HG03108 (cell line): ENCODE measurements around the gene HYAL2.

Experiments
- ATAC-seq: cut with Tn5 transposase; IDR thresholded peaks from one replicate; pipeline ENCODE4 v1.9.1; 2021; ENCODE audit warnings: moderate library complexity; ENCODE audit not compliant: unreplicated experiment

HYAL2 gene, protein sequence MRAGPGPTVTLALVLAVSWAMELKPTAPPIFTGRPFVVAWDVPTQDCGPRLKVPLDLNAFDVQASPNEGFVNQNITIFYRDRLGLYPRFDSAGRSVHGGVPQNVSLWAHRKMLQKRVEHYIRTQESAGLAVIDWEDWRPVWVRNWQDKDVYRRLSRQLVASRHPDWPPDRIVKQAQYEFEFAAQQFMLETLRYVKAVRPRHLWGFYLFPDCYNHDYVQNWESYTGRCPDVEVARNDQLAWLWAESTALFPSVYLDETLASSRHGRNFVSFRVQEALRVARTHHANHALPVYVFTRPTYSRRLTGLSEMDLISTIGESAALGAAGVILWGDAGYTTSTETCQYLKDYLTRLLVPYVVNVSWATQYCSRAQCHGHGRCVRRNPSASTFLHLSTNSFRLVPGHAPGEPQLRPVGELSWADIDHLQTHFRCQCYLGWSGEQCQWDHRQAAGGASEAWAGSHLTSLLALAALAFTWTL

DNA sequence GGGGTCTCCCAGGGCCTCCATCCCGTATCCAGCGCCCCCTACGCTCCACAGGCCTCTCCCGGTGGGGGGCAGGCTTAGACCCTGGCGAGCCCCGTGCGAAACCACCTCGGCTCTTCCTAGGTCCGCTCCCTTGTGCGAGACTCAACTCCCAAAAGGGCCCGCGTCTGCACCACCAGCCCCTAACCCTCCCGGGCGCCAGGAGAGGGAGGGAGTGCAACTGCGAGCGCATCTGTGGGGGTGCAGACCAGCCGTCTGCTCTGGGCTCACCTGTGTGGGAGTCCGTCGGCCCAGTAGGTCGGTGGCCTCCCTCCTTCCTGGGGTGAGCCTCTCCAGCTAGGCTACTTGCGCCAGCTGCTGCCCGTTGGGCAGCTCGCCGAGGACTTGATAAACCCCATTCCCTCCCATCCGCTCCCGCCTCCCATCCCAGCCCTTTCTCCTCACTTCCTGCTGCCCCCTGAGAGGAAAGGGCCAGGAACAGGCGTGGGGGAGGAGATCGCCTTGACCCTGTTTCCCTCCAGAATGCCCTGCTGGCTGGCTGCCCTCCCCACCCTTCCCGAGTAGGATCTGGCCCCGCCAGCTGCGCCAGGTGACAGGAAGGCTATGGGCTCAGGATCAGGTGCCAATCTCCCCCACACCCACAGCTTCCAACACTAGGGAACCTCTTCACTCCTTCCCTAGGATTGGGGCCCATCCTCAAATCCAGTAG, at the start of gene HYAL2:
TSS of gene HYAL2 (minus strand) at position 360 of the 706 bp plus-strand sequence. CDS start 2,256 bp downstream, outside the sequence.
- ATAC-seq, result no peak

DNA sequence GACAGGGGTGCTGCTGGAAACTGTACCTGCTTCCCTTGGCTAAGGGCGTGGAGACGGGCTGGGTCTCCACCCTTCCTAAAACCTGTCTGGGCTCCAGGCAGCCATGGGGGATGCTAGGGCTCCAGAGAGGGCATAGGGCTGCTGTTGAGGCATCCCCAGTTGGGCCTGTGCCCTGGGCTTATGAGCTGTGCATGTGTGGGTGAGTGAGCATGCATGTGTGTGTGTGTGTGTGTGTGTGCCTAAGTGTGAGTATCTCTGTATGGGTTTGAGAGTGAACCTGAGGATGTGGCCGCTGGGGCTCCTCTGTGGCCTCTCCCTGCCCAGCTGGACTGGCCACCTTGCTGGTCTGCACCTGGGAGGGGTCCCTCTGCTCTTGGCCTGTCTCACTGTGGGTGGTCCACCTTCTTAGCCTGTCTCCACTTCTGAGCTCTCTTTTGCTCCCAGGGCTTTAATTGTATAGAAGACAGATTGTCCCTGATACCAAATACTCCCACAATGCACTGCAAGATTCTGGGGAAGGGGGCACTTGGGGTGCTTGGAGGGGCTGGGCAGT, 48.7 kb upstream of the HYAL2 start:
- no peak for ATAC-seq

DNA sequence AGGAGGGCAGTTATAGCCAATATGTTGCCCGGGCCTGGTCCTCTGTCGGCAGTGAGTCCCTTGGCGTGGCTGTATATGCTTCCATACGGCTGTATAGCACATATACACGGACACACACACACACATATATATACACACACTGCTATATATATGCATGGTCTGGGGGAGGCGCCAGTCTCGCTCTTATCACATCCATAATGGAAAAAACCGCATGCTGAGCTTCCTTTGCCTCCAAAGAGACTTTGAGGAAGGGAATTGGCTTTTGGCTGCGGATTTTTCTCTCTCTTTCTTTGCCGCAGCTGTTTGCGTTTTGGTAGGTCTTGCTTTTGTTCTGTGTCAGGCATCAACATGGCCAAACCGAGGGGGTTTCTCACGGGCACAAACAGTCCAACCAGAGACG, 48.0 kb upstream of the HYAL2 start:
- no peak for ATAC-seq

DNA sequence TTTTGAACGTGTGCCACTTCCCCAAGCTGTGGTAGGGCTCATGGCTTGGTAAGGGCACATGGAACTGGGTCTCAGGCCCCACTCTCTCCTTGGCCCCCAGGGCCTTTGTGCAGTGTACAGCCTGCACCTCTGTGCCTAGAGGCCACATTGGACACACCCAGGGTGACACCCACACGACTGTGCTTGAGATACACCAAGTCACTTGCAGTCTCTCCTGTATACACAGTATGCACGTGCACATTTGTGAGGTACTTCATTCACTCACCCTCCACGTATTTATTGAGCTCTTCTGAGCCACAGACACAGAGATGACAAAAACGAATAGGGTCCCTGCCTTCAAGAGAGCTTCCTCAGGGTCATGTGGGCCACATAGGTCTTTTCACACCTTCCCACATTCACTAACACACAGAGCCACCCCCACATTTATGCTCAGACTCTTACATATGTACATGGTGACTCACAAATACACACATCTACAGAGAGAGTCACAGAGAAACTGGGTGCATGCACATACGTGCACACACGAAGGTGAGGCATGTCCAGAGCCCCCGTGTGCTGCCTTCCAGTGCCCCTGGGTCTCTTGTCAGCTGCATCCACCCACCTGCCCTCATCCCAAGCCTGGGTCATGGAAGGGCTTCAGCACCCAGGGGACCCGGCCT, 46.6 kb upstream of the HYAL2 start:
- no peak for ATAC-seq

DNA sequence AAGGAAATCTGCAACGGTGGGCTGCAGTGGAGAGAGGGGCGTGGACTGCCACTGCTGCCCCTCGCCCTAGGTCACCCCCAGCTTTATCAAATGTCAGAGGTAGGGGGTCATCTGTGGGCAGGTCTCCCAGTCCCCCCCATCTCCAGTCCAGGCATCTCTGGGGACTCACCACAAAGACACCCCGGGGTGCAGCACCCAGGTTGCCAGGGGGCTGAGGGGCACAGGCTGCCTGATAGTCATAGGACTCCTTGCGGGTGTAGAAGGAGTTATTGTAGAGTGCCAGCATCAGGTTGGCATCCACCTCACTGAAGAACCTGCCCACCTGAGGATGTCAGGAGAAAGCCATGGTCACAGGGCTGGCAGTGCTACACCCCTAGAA, 43.3 kb upstream of the HYAL2 start:
- no peak for ATAC-seq

DNA sequence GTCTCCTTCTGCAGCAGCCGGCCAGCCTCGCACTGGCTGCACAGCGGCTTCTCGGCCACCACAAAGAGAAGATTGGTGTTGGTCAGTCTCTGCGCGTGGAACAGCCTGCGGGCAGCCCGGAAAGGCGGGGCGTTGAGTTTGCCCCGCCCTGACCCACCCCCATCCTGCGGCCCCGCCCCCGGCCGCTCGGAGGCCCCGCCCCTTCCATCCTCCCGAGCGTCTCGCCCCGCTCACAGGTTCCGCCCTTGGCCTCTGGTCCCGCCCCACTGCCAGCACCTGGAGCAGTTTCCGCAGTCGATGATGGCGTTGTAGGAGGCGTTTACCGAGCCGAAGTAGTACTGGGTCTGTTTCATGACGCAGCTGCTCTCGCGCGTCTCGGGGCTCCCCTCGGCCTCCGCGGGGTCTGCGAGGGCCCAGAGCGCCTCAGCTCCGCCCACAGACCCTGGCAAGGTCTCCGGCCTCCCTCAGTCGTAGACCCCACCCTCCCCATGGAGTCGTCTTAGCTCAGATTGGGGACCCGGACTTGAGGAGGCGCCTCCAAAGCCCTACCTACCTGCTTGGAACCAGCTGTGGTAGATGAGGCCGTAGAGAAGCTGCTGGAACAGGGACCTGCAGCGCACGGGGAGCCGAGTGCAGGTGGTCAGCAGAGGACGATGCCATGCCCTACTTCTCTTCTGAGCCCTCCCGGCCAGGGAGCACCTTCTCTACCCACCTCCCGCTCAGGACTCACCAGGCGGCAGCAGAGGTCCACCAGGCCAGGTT, 42.7 kb upstream of the HYAL2 start:
- peak; percentile 85 for ATAC-seq

DNA sequence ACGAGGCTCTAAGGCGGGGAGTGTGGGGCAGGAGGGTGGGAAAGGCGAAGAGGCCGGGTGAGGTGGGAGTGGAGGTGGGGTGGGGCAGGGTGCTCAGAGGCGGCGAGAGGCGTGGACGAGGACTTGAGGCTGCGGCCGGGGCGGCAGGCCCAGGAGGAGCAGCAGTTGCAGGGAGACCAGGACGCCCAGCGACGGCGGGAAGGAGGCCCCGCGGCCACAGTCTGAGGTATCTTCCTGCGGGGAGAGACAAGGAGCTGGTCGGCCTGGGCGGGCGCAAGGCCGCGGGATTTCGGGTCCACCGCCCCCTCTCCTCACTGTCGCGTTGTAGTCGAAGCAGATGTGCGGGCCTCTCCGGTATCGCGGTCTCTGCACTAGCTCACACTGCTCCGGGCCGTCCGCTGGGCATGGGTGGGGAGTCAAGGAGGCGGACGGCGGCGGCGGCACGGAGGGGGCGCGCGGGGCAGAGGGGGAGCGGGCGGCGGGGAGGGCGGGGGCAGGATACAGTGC, 42.1 kb upstream of the HYAL2 start:
- ATAC-seq, result peak; percentile 5

DNA sequence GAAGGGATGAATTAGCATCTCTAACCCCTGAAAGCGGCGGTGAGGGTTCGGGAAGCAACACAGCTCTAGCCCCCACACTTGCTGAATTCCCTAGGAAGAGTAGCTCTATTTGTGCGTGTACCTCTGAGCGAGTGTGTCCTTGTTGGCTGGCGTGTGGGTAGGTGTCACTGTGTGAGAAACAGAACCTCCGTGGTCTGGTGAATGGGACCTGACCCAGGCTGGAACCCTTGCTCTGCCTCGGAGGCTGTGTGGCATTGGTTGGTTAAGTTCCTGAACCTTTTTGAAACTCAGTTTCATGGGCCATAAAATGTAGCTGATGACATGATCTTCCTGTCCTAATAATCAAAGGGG, 37.2 kb upstream of the HYAL2 start:
- no peak for ATAC-seq

DNA sequence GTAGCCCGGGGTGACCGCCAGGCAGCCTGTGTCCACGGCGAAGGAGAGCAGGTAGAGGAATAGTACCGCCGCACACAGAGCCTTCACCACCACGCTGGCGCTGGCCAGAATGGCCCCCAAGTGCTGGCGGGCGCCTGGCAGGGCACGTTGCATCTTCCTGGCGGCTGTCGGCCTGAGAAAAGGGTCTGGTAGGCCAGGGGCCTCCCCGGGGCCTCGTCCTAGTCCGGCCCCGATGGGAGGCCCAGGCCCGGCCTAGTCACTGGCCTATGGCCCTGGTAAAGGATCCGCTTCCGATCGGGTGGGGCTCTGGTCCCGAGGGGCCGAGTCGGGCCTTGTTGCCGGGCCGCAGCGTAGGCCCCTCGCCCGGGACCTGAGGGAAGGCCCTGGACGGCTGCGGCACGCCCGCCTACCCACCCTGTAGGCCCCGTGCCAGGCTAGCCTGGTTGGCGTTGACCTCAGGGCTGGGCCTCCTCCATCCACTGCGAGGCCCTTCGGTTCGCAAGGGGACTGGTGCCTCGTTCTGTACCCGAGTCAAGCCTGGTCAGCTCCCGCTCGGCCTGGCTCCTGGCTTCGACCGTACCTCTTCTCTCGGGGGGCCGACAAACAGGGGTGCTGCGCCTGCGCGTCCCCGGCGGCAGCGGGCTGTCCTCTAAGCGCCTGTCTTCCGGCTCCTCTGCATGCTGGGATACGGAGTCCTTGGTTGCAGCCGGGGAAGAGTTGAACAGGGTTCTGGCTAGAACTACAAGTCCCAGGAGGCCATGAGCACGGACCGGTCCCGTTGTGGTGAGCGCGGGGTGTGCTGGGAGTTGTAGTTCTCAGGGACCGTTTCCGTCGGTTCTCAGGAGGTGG, 36.6 kb upstream of the HYAL2 start, which contains the start of gene TMEM115:
TSS of gene TMEM115 (minus strand) at position 611 of the 849 bp plus-strand sequence. CDS start at position 153, 458 bp downstream.
- ATAC-seq, result peak; percentile 97

DNA sequence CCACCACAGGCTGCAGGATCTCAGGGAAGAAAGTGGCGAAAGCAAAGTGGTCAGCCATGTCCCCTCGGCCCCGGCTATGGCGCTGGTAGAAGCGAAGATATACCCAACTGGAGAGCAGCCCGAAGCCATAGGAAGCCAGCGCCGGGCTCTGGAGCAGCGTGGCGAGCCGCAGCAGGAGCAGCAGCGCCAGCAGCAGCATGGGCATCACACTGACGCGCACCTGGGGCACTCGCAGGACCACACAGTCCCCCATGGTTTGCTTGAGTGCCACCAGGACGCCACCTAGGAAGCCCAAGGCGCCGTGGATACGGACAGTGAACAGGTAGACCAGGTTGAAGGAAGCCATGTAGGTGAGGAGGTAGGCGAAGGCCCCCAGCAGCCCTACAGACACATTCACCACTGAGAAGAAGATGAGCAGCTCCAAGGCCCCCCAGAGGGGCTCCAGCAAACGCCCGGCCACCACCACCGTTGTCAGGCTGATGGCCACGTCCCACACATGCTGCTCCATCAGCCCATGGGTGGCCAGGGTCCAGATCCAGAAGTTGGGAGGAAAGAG, 35.9 kb upstream of the HYAL2 start:
- ATAC-seq, result no peak

DNA sequence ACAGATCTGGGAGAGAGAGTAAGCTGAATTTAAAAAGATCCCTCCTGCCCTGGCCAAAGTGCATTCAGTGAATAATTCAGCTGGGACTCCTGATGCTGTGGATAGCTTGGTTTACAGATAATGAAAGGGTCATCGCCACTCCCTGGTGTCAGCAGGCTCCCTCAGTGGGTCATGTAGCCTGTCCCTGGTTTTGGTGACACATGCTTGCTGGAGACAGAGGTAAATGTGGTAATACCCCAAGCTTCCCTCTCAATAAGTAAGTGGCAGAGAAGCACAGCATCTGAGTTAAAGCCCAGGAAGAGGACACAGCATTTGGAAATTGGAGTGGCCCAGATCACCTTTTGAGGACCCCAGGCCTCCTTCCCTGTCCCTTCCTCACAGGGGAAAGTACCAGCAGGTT, 34.9 kb upstream of the HYAL2 start:
- ATAC-seq, result no peak

DNA sequence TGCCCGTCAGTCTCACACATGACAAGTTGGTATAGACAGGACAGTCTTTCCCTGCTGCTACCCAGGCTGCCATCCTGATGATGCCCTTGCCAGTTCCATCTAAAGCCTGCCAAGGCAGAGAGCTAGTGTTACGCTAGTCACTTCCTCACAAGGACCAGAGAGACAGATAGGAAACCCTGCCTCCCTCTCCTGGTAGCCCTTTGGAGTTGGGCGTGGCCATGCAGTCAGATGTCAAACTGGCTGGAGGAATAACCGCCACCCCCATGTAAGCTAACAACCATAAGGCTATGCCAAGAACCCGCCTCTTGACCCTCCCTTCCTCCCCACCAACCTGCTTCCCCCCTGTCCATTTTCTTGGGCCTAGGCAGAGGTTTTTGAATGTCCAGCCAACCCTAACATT, 34.0 kb upstream of the HYAL2 start:
- no peak for ATAC-seq

DNA sequence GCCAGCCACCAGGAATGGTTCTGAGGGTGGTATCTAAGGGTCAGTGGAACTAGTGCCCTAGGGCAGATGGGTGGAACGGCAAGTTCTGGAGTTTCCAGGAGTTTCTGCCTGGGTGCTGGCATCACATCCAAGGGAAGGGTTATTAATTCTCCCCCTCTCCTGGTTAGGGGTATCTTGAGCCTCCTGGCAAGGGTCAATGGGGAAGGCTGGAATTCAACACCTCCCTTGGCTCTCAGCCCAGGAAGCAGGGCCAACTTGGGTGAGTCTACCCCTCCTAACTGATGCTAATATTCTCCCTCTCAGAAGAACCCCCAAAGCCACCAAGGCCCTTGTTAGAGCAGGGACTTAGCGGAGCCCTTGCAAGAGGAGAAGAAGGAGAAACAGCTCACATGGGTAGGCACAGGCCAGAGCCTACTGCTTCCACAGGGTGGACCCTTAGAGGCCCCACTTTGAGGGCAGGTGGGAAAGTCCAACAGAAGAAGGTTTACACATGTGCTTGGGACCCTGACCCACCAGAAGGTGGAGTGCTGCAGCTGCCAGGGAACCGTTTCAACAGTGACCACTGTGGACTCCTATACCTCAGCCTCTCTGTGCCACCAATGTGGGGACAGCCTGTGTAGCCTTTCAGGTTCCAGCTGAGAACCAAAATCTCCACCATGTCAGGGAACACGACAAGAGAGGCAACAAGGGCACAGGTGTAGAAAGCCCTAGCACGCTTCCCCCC, 33.4 kb upstream of the HYAL2 start:
- no peak for ATAC-seq

DNA sequence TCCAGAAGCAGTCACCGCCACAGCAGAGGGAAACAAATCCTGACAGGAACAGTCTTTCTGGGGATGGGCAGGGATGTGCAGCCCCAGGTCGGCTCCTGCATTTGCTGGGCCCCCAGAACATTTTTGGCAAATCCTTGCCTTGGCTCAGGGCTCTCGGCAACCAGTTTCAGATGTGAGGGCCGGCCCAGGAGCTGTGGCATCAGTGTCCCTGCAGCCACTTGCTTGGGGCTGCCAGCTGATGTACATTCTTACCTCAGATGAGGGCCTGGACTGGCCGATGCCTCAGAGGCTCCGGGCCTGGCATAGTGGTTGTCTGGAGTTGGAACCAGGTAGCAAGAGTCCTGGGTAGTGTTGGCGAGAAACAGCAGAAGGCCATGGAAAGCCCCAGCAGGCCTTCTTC, 32.3 kb upstream of the HYAL2 start:
- ATAC-seq, result no peak

DNA sequence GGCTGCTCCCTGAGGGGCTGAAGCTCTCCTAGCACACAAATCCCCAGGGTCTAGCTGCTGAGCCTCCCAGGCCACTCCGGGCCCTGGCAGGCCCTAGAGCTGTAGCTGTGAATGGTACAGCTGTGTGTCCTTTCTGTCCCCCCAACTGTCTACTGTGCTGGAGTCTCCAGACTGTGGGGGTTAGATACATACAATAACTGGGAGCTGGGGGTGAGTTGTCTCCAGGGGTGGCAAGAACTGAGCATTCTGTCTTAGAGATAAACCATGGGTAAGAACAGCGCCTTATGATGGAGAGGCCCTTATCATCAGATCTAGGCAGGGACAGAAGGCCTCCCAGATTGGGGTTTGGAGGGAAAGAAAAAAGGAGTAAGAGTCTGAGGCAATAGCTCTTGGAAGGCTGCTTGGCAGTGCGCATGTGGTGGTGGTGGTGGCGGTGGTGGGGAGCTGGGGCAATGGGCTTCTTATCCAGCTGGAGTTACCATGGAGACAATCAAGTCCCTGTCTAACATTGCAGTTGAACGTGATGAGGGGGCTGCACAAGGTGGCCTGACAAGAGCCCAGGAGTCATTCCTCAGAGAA, 31.7 kb upstream of the HYAL2 start:
- ATAC-seq, result no peak

DNA sequence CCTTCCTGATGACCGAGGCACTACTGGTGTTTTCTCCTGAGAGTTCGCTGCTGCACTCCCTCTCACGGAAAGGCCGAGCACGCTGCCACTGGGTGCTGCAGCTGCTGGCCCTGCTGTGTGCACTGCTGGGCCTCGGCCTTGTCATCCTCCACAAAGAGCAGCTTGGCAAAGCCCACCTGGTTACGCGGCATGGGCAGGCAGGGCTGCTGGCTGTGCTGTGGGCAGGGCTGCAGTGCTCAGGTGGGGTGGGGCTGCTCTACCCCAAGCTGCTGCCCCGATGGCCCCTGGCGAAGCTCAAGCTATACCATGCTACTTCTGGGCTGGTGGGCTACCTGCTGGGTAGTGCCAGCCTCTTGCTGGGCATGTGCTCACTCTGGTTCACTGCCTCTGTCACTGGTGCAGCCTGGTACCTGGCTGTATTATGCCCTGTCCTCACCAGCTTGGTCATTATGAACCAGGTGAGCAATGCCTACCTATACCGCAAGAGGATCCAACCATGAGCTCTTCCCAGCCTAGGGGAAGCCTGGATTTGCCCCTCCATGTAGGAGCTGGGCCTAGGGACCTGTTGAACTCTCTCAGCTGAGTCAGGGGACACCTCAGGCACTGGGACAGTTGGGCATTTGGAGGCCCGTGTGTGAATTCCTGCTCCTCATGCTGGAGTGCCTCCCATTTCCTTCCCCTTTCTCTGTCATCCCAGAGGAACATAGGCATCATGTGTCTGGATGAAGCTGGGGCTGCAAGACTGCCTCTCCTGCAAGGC, 30.9 kb upstream of the HYAL2 start:
- ATAC-seq, result no peak

DNA sequence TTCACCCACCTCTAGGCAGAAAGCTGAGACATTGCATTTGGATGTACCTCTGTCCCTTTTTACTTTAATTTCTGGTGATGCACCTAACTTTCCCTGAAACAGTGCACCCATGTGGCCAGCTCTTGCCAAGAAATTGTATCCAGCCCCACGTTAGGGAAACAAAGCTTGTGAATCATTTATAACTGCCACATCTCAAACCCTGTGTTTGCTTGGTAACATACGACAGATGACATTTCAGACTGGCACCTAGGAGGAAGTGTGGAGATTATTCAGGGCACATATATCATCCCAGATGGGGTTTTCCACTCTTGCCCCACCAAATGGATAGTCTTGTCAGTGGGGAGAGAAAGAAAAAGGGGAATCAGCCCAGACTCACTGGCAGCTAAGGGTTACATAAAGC, 30.2 kb upstream of the HYAL2 start:
- ATAC-seq, result no peak

DNA sequence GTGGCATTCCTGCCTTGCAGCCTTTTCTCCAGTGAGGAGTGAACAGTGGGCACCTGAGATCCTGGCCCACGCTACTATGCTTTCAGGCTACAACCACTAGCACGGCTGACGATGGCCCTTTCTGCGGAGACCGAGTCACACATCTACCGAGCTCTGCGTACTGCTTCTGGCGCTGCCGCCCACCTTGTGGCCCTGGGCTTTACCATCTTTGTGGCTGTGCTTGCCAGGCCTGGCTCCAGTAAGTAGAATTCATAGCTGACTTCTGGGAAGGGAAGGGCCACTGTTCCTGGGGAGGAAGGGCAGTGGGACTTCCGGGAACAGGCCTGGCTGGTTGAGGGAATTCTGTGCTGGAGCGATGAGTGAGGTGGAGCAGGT, 28.8 kb upstream of the HYAL2 start:
- ATAC-seq, result no peak
